ENCODE data around the gene ABCD2. TPM values are rescaled to one million over a fixed set of nuclear protein-coding genes. Genes with fewer than 3 reads are reported as not detected.

ABCD2 gene
- total RNA-seq, 2 experiments from 2014 or later: 1.6 to 2.2 TPM

GRCh38 chr12:39574785-39575497, 44.7 kb downstream of the ABCD2 start:
- intact Hi-C loops (cut with DNase I, micrococcal nuclease): no loop called here
- ChIA-PET CTCF (no interaction called here), POLR2A (no interaction called here)
- peaks cover 68% of the 10 kb centered on the region for H3K36me3 ChIP-seq (ENCODE audit: insufficient read depth, low read length)
- H3K27me3 ChIP-seq (ENCODE audit: control insufficient read depth in 1 of 2, insufficient read depth in 2 of 2, low read length in 2 of 2): no peaks in the 10 kb centered on the region
- ATAC-seq (ENCODE audit: poor library complexity): no peak
- H3K27ac ChIP-seq (ENCODE audit: low read depth in 1 of 2, low read length in 2 of 2): no peak overlapping the region
- Mint-ChIP-seq H3K36me3 (ENCODE audit: low read depth) (peaks cover 88% of the 10 kb centered on the region), H3K9me3 (peaks cover 5% of the 10 kb centered on the region), H3K27me3 (no peaks in the 10 kb centered on the region), H3K27ac (no peak overlapping the region), H3K4me3 (no peak overlapping the region), H3K4me1 (ENCODE audit: low read depth) (no peaks in the 10 kb centered on the region)
- DNase-seq: no peak
- no peaks in the 10 kb centered on the region for H3K4me1 ChIP-seq (ENCODE audit: insufficient read depth, low read length)
- no peak overlapping the region for H3K4me3 ChIP-seq (ENCODE audit: low read length)
- no peaks in the 10 kb centered on the region for H3K9me3 ChIP-seq (ENCODE audit: control insufficient read depth in 1 of 2, insufficient read depth in 1 of 2, low read length in 2 of 2)
- TF ChIP-seq CTCF (IDR thresholded peaks at IDR 0.05): no peak

GRCh38 chr12:39574378-39574777, 45.2 kb downstream of the ABCD2 start:
- POLR2A ChIA-PET: no interaction called here
- Histone ChIP-seq H3K4me1 (ENCODE audit: insufficient read depth, low read length) (no peaks in the 10 kb centered on the region), H3K4me3 (ENCODE audit: low read length) (no peak overlapping the region), H3K27me3 (ENCODE audit: control insufficient read depth in 1 of 2, insufficient read depth in 2 of 2, low read length in 2 of 2) (no peaks in the 10 kb centered on the region), H3K27ac (ENCODE audit: low read depth in 1 of 2, low read length in 2 of 2) (no peak overlapping the region), H3K36me3 (ENCODE audit: insufficient read depth, low read length) (peaks cover 67% of the 10 kb centered on the region), H3K9me3 (ENCODE audit: control insufficient read depth in 1 of 2, insufficient read depth in 1 of 2, low read length in 2 of 2) (peaks cover 2 to 3% of the 10 kb centered on the region in 2 experiments)
- Mint-ChIP-seq H3K4me1 (ENCODE audit: low read depth) (no peaks in the 10 kb centered on the region), H3K27ac (no peak overlapping the region), H3K36me3 (ENCODE audit: low read depth) (peaks cover 88% of the 10 kb centered on the region), H3K27me3 (no peaks in the 10 kb centered on the region), H3K4me3 (no peak overlapping the region), H3K9me3 (peaks cover 9% of the 10 kb centered on the region)
- intact Hi-C loops (cut with DNase I, micrococcal nuclease): no loop called here
- ATAC-seq (ENCODE audit: poor library complexity) (no peak), DNase-seq (no peak)
- no peak for TF ChIP-seq CTCF (IDR thresholded peaks at IDR 0.05)
- CTCF ChIA-PET: no interaction called here

- intact Hi-C loops (cut with DNase I, micrococcal nuclease): no loop called here
- peaks cover 9% of the 10 kb centered on the region for H3K9me3 Mint-ChIP-seq
- H3K27ac Mint-ChIP-seq: no peak overlapping the region
- Histone ChIP-seq H3K27ac (ENCODE audit: low read depth in 1 of 2, low read length in 2 of 2) (no peak overlapping the region), H3K4me3 (ENCODE audit: low read length) (no peak overlapping the region), H3K4me1 (ENCODE audit: insufficient read depth, low read length) (no peaks in the 10 kb centered on the region), H3K9me3 (ENCODE audit: control insufficient read depth in 1 of 2, insufficient read depth in 1 of 2, low read length in 2 of 2) (peaks cover 4 to 6% of the 10 kb centered on the region in 2 experiments), H3K27me3 (ENCODE audit: control insufficient read depth in 1 of 2, insufficient read depth in 2 of 2, low read length in 2 of 2) (no peaks in the 10 kb centered on the region), H3K36me3 (ENCODE audit: insufficient read depth, low read length) (peaks cover 65% of the 10 kb centered on the region)
- CTCF ChIA-PET: no interaction called here
- no peak overlapping the region for H3K4me3 Mint-ChIP-seq
- no peaks in the 10 kb centered on the region for H3K27me3 Mint-ChIP-seq
- no peaks in the 10 kb centered on the region for H3K4me1 Mint-ChIP-seq (ENCODE audit: low read depth)
- no peak for DNase-seq
- POLR2A ChIA-PET: no interaction called here
- H3K36me3 Mint-ChIP-seq (ENCODE audit: low read depth): peaks cover 88% of the 10 kb centered on the region
- TF ChIP-seq CTCF (IDR thresholded peaks at IDR 0.05): no peak
- ATAC-seq (ENCODE audit: poor library complexity): no peak
Observed at GRCh38 chr12:39573971-39574370, 45.6 kb downstream of the ABCD2 start.

Data from CD4-positive, alpha-beta T cell (primary cell).